Hematopoietic multipotent progenitor cell treated with erythropoietin and hydrocortisone succinate and interleukin-3 and kit ligand, for 4 days (in vitro differentiated cells): ENCODE results near the gene NR3C2.
"Not testable (repeated sequence)": the region's sequence is repeated elsewhere in the genome, so short reads cannot be mapped to it uniquely, and the experiment has no call there.

ENCODE experiments used
- DNase-seq: peaks from one replicate; pipeline ENCODE4 v3.0.0-alpha.2; 2015

Gene NR3C2

GRCh38 chr4:148364525-148364924 is 77.7 kb downstream of the NR3C2 start:
- DNase-seq, result no peak

- no peak for DNase-seq
These were observed 82.4 kb downstream of the NR3C2 start for GRCh38 chr4:148359769-148360168.

GRCh38 chr4:148355442-148356123 is 86.6 kb downstream of the NR3C2 start:
- no peak for DNase-seq

GRCh38 chr4:148354186-148354585 is 88.0 kb downstream of the NR3C2 start:
- DNase-seq, result no peak

- DNase-seq, result no peak
These were observed 88.6 kb downstream of the NR3C2 start for GRCh38 chr4:148353571-148353970.

GRCh38 chr4:148349153-148349552 is 93.1 kb downstream of the NR3C2 start:
- no peak for DNase-seq

- no peak for DNase-seq
These were observed 95.6 kb downstream of the NR3C2 start for GRCh38 chr4:148346657-148347056.

GRCh38 chr4:148345509-148345908 is 96.7 kb downstream of the NR3C2 start:
- no peak for DNase-seq

- DNase-seq, result no peak
These were observed 97.3 kb downstream of the NR3C2 start for GRCh38 chr4:148344941-148345340.

- DNase-seq, result no peak
These were observed 97.9 kb downstream of the NR3C2 start for GRCh38 chr4:148344352-148344751.

- no peak for DNase-seq
These were observed 100.0 kb downstream of the NR3C2 start for GRCh38 chr4:148341980-148342800.

GRCh38 chr4:148335133-148335532 is 107.1 kb downstream of the NR3C2 start:
- DNase-seq, result no peak

GRCh38 chr4:148333265-148333664 is 108.9 kb downstream of the NR3C2 start:
- DNase-seq, result no peak

- DNase-seq, result no peak
These were observed 109.7 kb downstream of the NR3C2 start for GRCh38 chr4:148332486-148332885.

- DNase-seq, result no peak
These were observed 111.5 kb downstream of the NR3C2 start for GRCh38 chr4:148330724-148331123.

- no peak for DNase-seq
These were observed 112.1 kb downstream of the NR3C2 start for GRCh38 chr4:148330161-148330560.

GRCh38 chr4:148329751-148330150 is 112.5 kb downstream of the NR3C2 start:
- no peak for DNase-seq

GRCh38 chr4:148327683-148328082 is 114.5 kb downstream of the NR3C2 start:
- no peak for DNase-seq

GRCh38 chr4:148323316-148323715 is 118.9 kb downstream of the NR3C2 start:
- not testable (repeated sequence) for DNase-seq

- DNase-seq, result no peak
These were observed 127.2 kb downstream of the NR3C2 start for GRCh38 chr4:148315049-148315448.

GRCh38 chr4:148312956-148313490 is 129.2 kb downstream of the NR3C2 start:
- no peak for DNase-seq

GRCh38 chr4:148311526-148311925 is 130.7 kb downstream of the NR3C2 start:
- DNase-seq, result no peak

- DNase-seq, result no peak
These were observed 131.5 kb downstream of the NR3C2 start for GRCh38 chr4:148310756-148311155.

GRCh38 chr4:148305751-148306150 is 136.5 kb downstream of the NR3C2 start:
- DNase-seq, result no peak
